Measurements from ENCODE around the gene DGKD. TPM values are rescaled to one million over a fixed set of nuclear protein-coding genes. Genes with fewer than 3 reads are reported as not detected.

Gene DGKD
- total and polyA plus RNA-seq, 9 of the 15 experiments (the other 6 are each of a cell fraction or from before 2014, with no cell fraction given), result 0.52 to 29.5 (median 10.6) TPM

GRCh38 chr2:233451950-233452349, 97.7 kb downstream of the DGKD start (continued):
- TF ChIP-seq ZNF318 (IDR thresholded peaks at IDR 0.05; ENCODE audit: borderline replicate concordance in 1 of 2, low read depth in 1 of 2), result no peak
- peak; percentile 77 for TF ChIP-seq CBFA2T3 (IDR thresholded peaks at IDR 0.05)
